Esophagus muscularis mucosa (tissue), 4 donors: ENCODE results near the gene CCNL2. TPM values are rescaled to one million over a fixed set of nuclear protein-coding genes. Genes with fewer than 3 reads are reported as not detected.
A peak's percentile ranks its signal among the peaks of the same experiment; 100 is the strongest.

Experiments
- DNase-seq: peaks from one replicate; pipeline ENCODE4 v3.0.0-alpha.2; 2017; ENCODE audit errors: extremely low spot score
- H3K27ac ChIP-seq, 4 donors: fragments of 200-600 bp; sonication (generic); replicated peaks in 1 of 4; 1 replicate in 3 of 4; 2 replicates in 1 of 4; pipeline ENCODE4 v1.5.1; 2016 to 2019; ENCODE audit warnings: mild to moderate bottlenecking in 1 of 4
- H3K27me3 ChIP-seq, 4 donors: fragments of 200-600 bp; sonication (generic); one replicate each; pipeline versions ENCODE4 v1.5.1 to v1.6.0; 2016 to 2019
- H3K36me3 ChIP-seq, 4 donors: fragments of 200-600 bp; sonication (generic); one replicate each; pipeline ENCODE4 v1.5.1; 2016 to 2019
- H3K4me1 ChIP-seq, 4 donors: fragments of 200-600 bp; sonication (generic); one replicate each; pipeline ENCODE4 v1.5.1; 2016 to 2019
- H3K4me3 ChIP-seq, 4 donors: fragments of 200-600 bp; sonication (generic); 1 replicate in 2 of 4; 2 replicates in 2 of 4; pipeline ENCODE4 v1.5.1; 2016 to 2019; ENCODE audit warnings: mild to moderate bottlenecking in 4 of 4, moderate library complexity in 1 of 4
- H3K9me3 ChIP-seq, 4 donors: fragments of 200-600 bp; sonication (generic); 1 replicate in 3 of 4; 2 replicates in 1 of 4; pipeline ENCODE4 v1.5.1; 2016 to 2019
- CTCF ChIP-seq, 3 experiments: fragments of 200-600 bp in 2 of 3; fragments of 450-650 bp in 1 of 3; sonication (generic) in 2 of 3; IDR thresholded peaks; one replicate each; pipeline ENCODE4 v1.5.1; 2017 to 2019; ENCODE audit warnings: antibody characterized with exemption in 3 of 3, mild to moderate bottlenecking in 2 of 3, moderate library complexity in 1 of 3
- EP300 ChIP-seq: sonication (generic); formaldehyde crosslinking; IDR thresholded peaks from one replicate; pipeline ENCODE4 v1.6.1; 2017; ENCODE audit warnings: antibody characterized with exemption
- POLR2A ChIP-seq: fragments of 450-650 bp; IDR thresholded peaks from one replicate; pipeline ENCODE4 v1.6.1; 2017; ENCODE audit warnings: antibody characterized with exemption, moderate library complexity, mild to moderate bottlenecking, low read depth
- POLR2AphosphoS5 ChIP-seq, 2 donors: sonication (generic); formaldehyde crosslinking; IDR thresholded peaks; one replicate each; pipeline ENCODE4 v1.6.1; 2017; ENCODE audit warnings: antibody characterized with exemption in 2 of 2
- WGBS: methylation state at CpG from one replicate; pipeline ENCODE4 v1.1.5; 2018; 5-methylcytosine and 5-hydroxymethylcytosine counted together
- intact Hi-C: fragments of 100-400 bp; cut with DNase I; formaldehyde crosslinking; loops from one replicate; pipeline ENCODE4 v1.15.1; 2023
- total RNA-seq, 4 donors: library from RNA; depleted of rRNA; stranded (reverse); fragments of >200 nt; gene quantifications; one replicate each; pipeline versions ENCODE4 v1.1.0 to v1.2.1, GENCODE V29; 2016

Gene CCNL2
- total RNA-seq, 4 donors from 2014 or later = 73.4 to 136 (median 108) TPM

- intact Hi-C loops = no loop called here
Measured at GRCh38 chr1:1365875-1366698, 33.0 kb downstream of the CCNL2 start.

GRCh38 chr1:1364266-1364665 lies 34.9 kb downstream of the CCNL2 start:
- no peak for TF ChIP-seq EP300
- no peak for TF ChIP-seq POLR2A
- H3K36me3 ChIP-seq = no peaks in the 10 kb centered on the region
- H3K9me3 ChIP-seq = no peaks in the 10 kb centered on the region
- DNase-seq = no peak
- intact Hi-C loops = no loop called here
- H3K27me3 ChIP-seq = peaks cover 0 to 9% (median 0%) of the 10 kb centered on the region in 4 donors
- no peak overlapping the region for H3K27ac ChIP-seq
- no peak overlapping the region for H3K4me3 ChIP-seq
- WGBS = 77% methylated on average over 9 of the region's 14 CpGs
- H3K4me1 ChIP-seq = peaks cover 6 to 32% (median 30%) of the 10 kb centered on the region in 4 donors

More at GRCh38 chr1:1365875-1366698, 33.0 kb downstream of the CCNL2 start:
- H3K4me3 ChIP-seq = no peak overlapping the region
- H3K36me3 ChIP-seq = peaks cover 0 to under 1% (median 0%) of the 10 kb centered on the region in 4 donors
- DNase-seq = no peak
- no peak overlapping the region for H3K27ac ChIP-seq
- WGBS = 75% methylated on average over 10 of the region's 10 CpGs
- no peaks in the 10 kb centered on the region for H3K9me3 ChIP-seq
- no peak for TF ChIP-seq POLR2A
- TF ChIP-seq EP300 = no peak
- TF ChIP-seq POLR2AphosphoS5 (IDR thresholded peaks at IDR 0.05) = no peak
- no peak for TF ChIP-seq CTCF (IDR thresholded peaks at IDR 0.05)
- H3K4me1 ChIP-seq = peaks cover 2 to 14% (median 14%) of the 10 kb centered on the region in 4 donors
- H3K27me3 ChIP-seq = no peaks in the 10 kb centered on the region

GRCh38 chr1:1361982-1362423 lies 37.1 kb downstream of the CCNL2 start:
- H3K4me3 ChIP-seq = no peak overlapping the region
- peak in 1 of 3 experiments; percentile 7 for TF ChIP-seq CTCF (IDR thresholded peaks at IDR 0.05)
- peak in 1 of 2 donors; percentile 32 for TF ChIP-seq POLR2AphosphoS5 (IDR thresholded peaks at IDR 0.05)
- no peak for TF ChIP-seq POLR2A
- no peak for TF ChIP-seq EP300
- 29% methylated on average over 7 of the region's 13 CpGs for WGBS
- H3K4me1 ChIP-seq = peaks cover 6 to 54% (median 50%) of the 10 kb centered on the region in 4 donors
- no peaks in the 10 kb centered on the region for H3K36me3 ChIP-seq
- intact Hi-C loops = no loop called here
- H3K9me3 ChIP-seq = no peaks in the 10 kb centered on the region
- no peak for DNase-seq
- peak overlapping the region; percentile 39 to 84 (median 69) for H3K27ac ChIP-seq
- H3K27me3 ChIP-seq = peaks cover 0 to 30% (median 0%) of the 10 kb centered on the region in 4 donors

- H3K4me1 ChIP-seq = peaks cover 11 to 60% (median 55%) of the 10 kb centered on the region in 4 donors
- peak overlapping the region; percentile 39 to 84 (median 69) for H3K27ac ChIP-seq
- no peak overlapping the region for H3K4me3 ChIP-seq
- no peaks in the 10 kb centered on the region for H3K36me3 ChIP-seq
- WGBS = 70% methylated on average over 25 of the region's 35 CpGs
- no peaks in the 10 kb centered on the region for H3K9me3 ChIP-seq
- TF ChIP-seq POLR2AphosphoS5 (IDR thresholded peaks at IDR 0.05) (no peak), CTCF (IDR thresholded peaks at IDR 0.05) (no peak), POLR2A (no peak), EP300 (no peak)
- H3K27me3 ChIP-seq = peaks cover 0 to 36% (median 5%) of the 10 kb centered on the region in 4 donors
- intact Hi-C loops = no loop called here
- no peak for DNase-seq
Measured at GRCh38 chr1:1361233-1361981, 37.7 kb downstream of the CCNL2 start.
